HEK293 (cell line): ENCODE data around the gene PRPSAP2.

ENCODE experiments used
- CTCF ChIA-PET: fragments of 350-600 bp; formaldehyde crosslinking; extraction: SDS; loops from one replicate; lab custom pipeline; 2021; ENCODE audit warnings: antibody characterized with exemption; lab: Yijun Ruan, JAX
- POLR2A ChIA-PET: fragments of 300-600 bp; formaldehyde crosslinking; extraction: SDS; loops from one replicate; lab custom pipeline; 2020; ENCODE audit warnings: antibody characterized with exemption, inconsistent platforms; lab: Yijun Ruan, JAX
- H3K27ac ChIP-seq: fragments of 200-500 bp; sonication (Bioruptor generic); 2 replicates; pipeline ENCODE4 v1.5.1; 2014; ENCODE audit warnings: low read depth, low read length, control low read depth, inconsistent platforms; ENCODE audit errors: extremely low read depth
- H3K36me3 ChIP-seq, 2 experiments: fragments of 200-500 bp in 1 of 2; sonication (Bioruptor generic) in 1 of 2; 1 replicate in 1 of 2; 2 replicates in 1 of 2; pipeline ENCODE4 v1.5.1; 2014 to 2017; ENCODE audit warnings: inconsistent platforms in 2 of 2, low read length in 2 of 2; ENCODE audit not compliant: control insufficient read depth in 2 of 2, insufficient read depth in 1 of 2
- H3K4me1 ChIP-seq: fragments of 200-500 bp; sonication (Bioruptor generic); 2 replicates; pipeline ENCODE4 v1.5.1; 2014; ENCODE audit warnings: mild to moderate bottlenecking, low read length, inconsistent platforms; ENCODE audit not compliant: control insufficient read depth, insufficient read depth
- H3K4me3 ChIP-seq: 2 replicates; pipeline ENCODE4 v1.5.1; 2011; ENCODE audit warnings: low read depth, mild to moderate bottlenecking, control low read depth, low read length, moderate library complexity
- H3K9me3 ChIP-seq: fragments of 200-500 bp; sonication (Bioruptor generic); 2 replicates; pipeline ENCODE4 v1.5.1; 2014; ENCODE audit warnings: low read depth, low read length, inconsistent platforms; ENCODE audit not compliant: control insufficient read depth, insufficient read depth
- BCL11B ChIP-seq: fragments of 450-650 bp; formaldehyde crosslinking; IDR thresholded peaks from 2 replicates; pipeline ENCODE4 v1.5.1; 2016; ENCODE audit warnings: low read depth, missing biosample characterization, missing genetic modification characterization
- EGR2 ChIP-seq: fragments of 450-650 bp; formaldehyde crosslinking; IDR thresholded peaks from 2 replicates; pipeline ENCODE4 v1.5.1; 2016; ENCODE audit warnings: low read depth, missing biosample characterization, missing genetic modification characterization
- HOXD13 ChIP-seq: sonication (generic); formaldehyde crosslinking; IDR thresholded peaks from 2 replicates; pipeline ENCODE4 v1.8.0; 2022; ENCODE audit warnings: missing genetic modification reagents, borderline replicate concordance
- ZBTB1 ChIP-seq: fragments of 450-650 bp; formaldehyde crosslinking; IDR thresholded peaks from 2 replicates; pipeline ENCODE4 v1.5.1; 2016; ENCODE audit warnings: missing biosample characterization, missing genetic modification characterization
- ZBTB6 ChIP-seq: fragments of 450-650 bp; formaldehyde crosslinking; IDR thresholded peaks from 2 replicates; pipeline ENCODE4 v1.5.1; 2017; ENCODE audit warnings: missing biosample characterization, missing genetic modification characterization
- ZFHX2 ChIP-seq: fragments of 450-650 bp; formaldehyde crosslinking; conservative IDR thresholded peaks from 2 replicates; pipeline ENCODE4 v1.5.1; 2016; ENCODE audit warnings: missing biosample characterization, missing genetic modification characterization
- ZNF175 ChIP-seq: fragments of 450-650 bp; formaldehyde crosslinking; IDR thresholded peaks from 2 replicates; pipeline ENCODE4 v1.5.1; 2016; ENCODE audit warnings: missing biosample characterization, missing genetic modification characterization
- ZNF221 ChIP-seq: fragments of 450-650 bp; formaldehyde crosslinking; IDR thresholded peaks from 2 replicates; pipeline ENCODE4 v1.5.1; 2017; ENCODE audit warnings: missing biosample characterization, missing genetic modification characterization, borderline replicate concordance
- ZNF26 ChIP-seq: fragments of 450-650 bp; formaldehyde crosslinking; IDR thresholded peaks from 2 replicates; pipeline ENCODE4 v1.5.1; 2016; ENCODE audit warnings: missing biosample characterization, missing genetic modification characterization
- ZNF350 ChIP-seq: fragments of 450-650 bp; formaldehyde crosslinking; IDR thresholded peaks from 2 replicates; pipeline ENCODE4 v1.5.0; 2017; ENCODE audit warnings: missing biosample characterization, mild to moderate bottlenecking, missing genetic modification characterization
- ZNF449 ChIP-seq: fragments of 450-650 bp; formaldehyde crosslinking; IDR thresholded peaks from 2 replicates; pipeline ENCODE4 v1.5.1; 2017; ENCODE audit warnings: missing biosample characterization, mild to moderate bottlenecking, missing genetic modification characterization, moderate library complexity
- ZNF510 ChIP-seq: fragments of 450-650 bp; formaldehyde crosslinking; IDR thresholded peaks from 2 replicates; pipeline ENCODE4 v1.5.1; 2018; ENCODE audit warnings: mild to moderate bottlenecking, missing genetic modification characterization, missing biosample characterization; ENCODE audit not compliant: insufficient replicate concordance
- ZNF529 ChIP-seq: fragments of 450-650 bp; formaldehyde crosslinking; IDR thresholded peaks from 2 replicates; pipeline ENCODE4 v1.5.1; 2017; ENCODE audit warnings: missing genetic modification characterization, missing biosample characterization; ENCODE audit not compliant: insufficient replicate concordance
- ZNF571 ChIP-seq: fragments of 450-650 bp; formaldehyde crosslinking; IDR thresholded peaks from 2 replicates; pipeline ENCODE4 v1.5.0; 2017; ENCODE audit warnings: missing biosample characterization, missing genetic modification characterization
- ZNF610 ChIP-seq: fragments of 450-650 bp; formaldehyde crosslinking; IDR thresholded peaks from 2 replicates; pipeline ENCODE4 v1.5.1; 2016; ENCODE audit warnings: missing biosample characterization, missing genetic modification characterization, borderline replicate concordance
- ZNF623 ChIP-seq: fragments of 450-650 bp; formaldehyde crosslinking; IDR thresholded peaks from 2 replicates; pipeline ENCODE4 v1.5.1; 2016; ENCODE audit warnings: missing biosample characterization, missing genetic modification characterization

Gene PRPSAP2

GRCh38 chr17:18961634-18962493 is 103.9 kb downstream of the PRPSAP2 start:
- H3K4me1 ChIP-seq = no peaks in the 10 kb centered on the region
- ChIA-PET CTCF (interaction anchor here (0.6 to 3.7 kb wide), 28 partner anchors 8 to 746 kb away, joined by 3 to 31 read pairs (median 6); partner anchors contain the start of genes FAM83G and SLC5A10), POLR2A (interaction anchor here (0.8 to 1.0 kb wide), 3 partner anchors 8 to 102 kb away, joined by 3 read pairs; no protein-coding TSS in a partner anchor)
- H3K36me3 ChIP-seq = no peaks in the 10 kb centered on the region
- no peaks in the 10 kb centered on the region for H3K9me3 ChIP-seq
- TF ChIP-seq ZNF529 (tag by site-specific recombination) (no peak), EGR2 (peak; percentile 87), ZNF449 (tag by site-specific recombination) (peak; percentile 64; the same call in 1 of the 2 replicates), ZNF350 (tag by site-specific recombination) (no peak), ZFHX2 (tag by site-specific recombination) (peak; percentile 65), ZNF571 (tag by site-specific recombination) (no peak), ZBTB6 (no peak), ZNF175 (tag by site-specific recombination) (no peak)
- H3K4me3 ChIP-seq = no peak overlapping the region
- H3K27ac ChIP-seq = no peak overlapping the region

GRCh38 chr17:18962494-18962815 is 104.5 kb downstream of the PRPSAP2 start:
- POLR2A ChIA-PET = interaction anchor here (0.9 kb wide), 1 partner anchor 10 kb away, joined by 3 read pairs; no protein-coding TSS in a partner anchor
- no peak overlapping the region for H3K27ac ChIP-seq
- H3K4me1 ChIP-seq = peaks cover 5% of the 10 kb centered on the region
- no peak overlapping the region for H3K4me3 ChIP-seq
- TF ChIP-seq HOXD13 (CRISPR knock-in tag) (no peak), ZNF26 (tag by site-specific recombination) (no peak), ZFHX2 (tag by site-specific recombination) (0 out of 2 replicates have a peak, but pooled peaks have one; percentile 2)
- CTCF ChIA-PET = interaction anchor here (0.7 to 3.7 kb wide), 6 partner anchors 10 to 60 kb away, joined by 3 to 31 read pairs (median 3); no protein-coding TSS in a partner anchor
- no peaks in the 10 kb centered on the region for H3K36me3 ChIP-seq
- no peaks in the 10 kb centered on the region for H3K9me3 ChIP-seq

- H3K4me1 ChIP-seq = peaks cover 11% of the 10 kb centered on the region
- TF ChIP-seq ZNF610 = no peak
- no peak for TF ChIP-seq ZNF221 (tag by site-specific recombination)
- no peak for TF ChIP-seq ZNF510 (tag by site-specific recombination)
- no peak for TF ChIP-seq BCL11B (tag by site-specific recombination)
- TF ChIP-seq ZNF623 = peak; percentile 94
- no peak for TF ChIP-seq ZBTB1
- no peaks in the 10 kb centered on the region for H3K36me3 ChIP-seq
- ChIA-PET CTCF (interaction anchor here (0.9 to 1.0 kb wide), 2 partner anchors 9 to 18 kb away, joined by 3 read pairs; no protein-coding TSS in a partner anchor), POLR2A (interaction anchor here (0.9 kb wide), 1 partner anchor 9 kb away, joined by 3 read pairs; no protein-coding TSS in a partner anchor)
- no peak overlapping the region for H3K4me3 ChIP-seq
- H3K9me3 ChIP-seq = no peaks in the 10 kb centered on the region
- no peak overlapping the region for H3K27ac ChIP-seq
These were observed 105.4 kb downstream of the PRPSAP2 start for GRCh38 chr17:18963126-18964017.
